Measurements from ENCODE around the gene TBC1D9B. TPM values are rescaled to one million over a fixed set of nuclear protein-coding genes. Genes with fewer than 3 reads are reported as not detected.

The TBC1D9B gene
- total RNA-seq, 1 experiment from 2014 or later: 127 TPM

DNA sequence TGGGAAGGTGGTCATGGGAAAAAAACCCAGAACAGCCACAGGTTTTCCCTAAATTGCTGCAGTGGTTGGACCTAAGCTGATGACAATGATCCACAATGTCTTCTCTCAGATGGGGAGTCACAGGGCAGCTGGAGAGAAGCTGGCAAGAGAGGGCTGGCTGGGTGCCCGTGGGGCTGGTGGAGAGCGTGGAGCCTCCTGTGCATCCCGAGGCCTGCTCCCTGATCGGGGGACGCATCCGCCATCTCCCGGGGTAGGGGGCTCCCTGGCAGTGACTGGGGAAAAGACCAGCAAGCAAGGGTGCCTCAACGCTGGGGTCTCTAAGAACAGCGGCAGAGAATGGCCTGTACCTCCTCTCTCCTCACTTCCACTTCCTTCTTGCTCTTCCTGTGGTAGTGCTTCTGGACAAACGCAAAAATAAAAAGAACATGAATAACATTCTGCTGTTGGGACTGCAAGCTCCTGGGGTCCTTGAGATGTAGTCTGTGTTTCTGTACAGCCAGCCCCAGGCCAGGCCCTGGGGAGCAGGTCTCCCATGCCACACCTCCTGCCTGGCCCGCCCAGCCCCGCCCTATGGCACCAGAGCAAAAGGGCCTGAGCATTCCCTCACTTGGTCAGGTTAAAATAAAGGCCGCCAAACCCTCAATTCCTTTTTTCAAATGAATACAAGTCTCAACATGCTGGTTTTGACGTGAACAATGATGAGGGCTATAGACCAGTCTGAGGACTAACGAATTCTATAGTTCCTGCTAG is 42.0 kb downstream of the TBC1D9B start:
- Histone ChIP-seq H3K79me2 (ENCODE audit: insufficient read depth, low read length) (no peaks in the 10 kb centered on the region), H4K20me1 (ENCODE audit: insufficient read depth) (no peaks in the 10 kb centered on the region), H3K4me2 (ENCODE audit: low read length) (no peak overlapping the region), H3K9me2 (ENCODE audit: insufficient read depth) (no peaks in the 10 kb centered on the region), H3K27ac (ENCODE audit: low read depth, low read length) (no peak overlapping the region), H3K9me3 (ENCODE audit: control insufficient read depth in 1 of 2, insufficient read depth in 1 of 2, low read depth in 1 of 2, low read length in 2 of 2) (no peaks in the 10 kb centered on the region), H3K27me3 (ENCODE audit: insufficient read depth, low read length) (no peaks in the 10 kb centered on the region), H3K9ac (ENCODE audit: low read length) (no peak overlapping the region), H2AFZ (ENCODE audit: low read depth, low read length, poor library complexity, severe bottlenecking) (no peak overlapping the region), H3K36me3 (ENCODE audit: control insufficient read depth in 1 of 2, insufficient read depth in 2 of 2, low read length in 2 of 2) (peaks cover 15 to 25% of the 10 kb centered on the region in 2 experiments), H3K4me3 (replicated peaks in 1 of 2; ENCODE audit: low read depth in 1 of 2, low read length in 2 of 2) (no peak overlapping the region), H3K4me1 (ENCODE audit: control insufficient read depth in 1 of 2, insufficient read depth in 2 of 2, low read length in 2 of 2) (no peaks in the 10 kb centered on the region)
- no TSS peak for BruUV-seq (replicated peaks)
- ChIA-PET POLR2A (no interaction called here), RAD21 (ENCODE audit: low non-redundant PET in 1 of 2, low total read pairs in 2 of 2, uncharacterized antibody in 2 of 2, unreplicated experiment in 2 of 2) (no interaction called here), CTCF (no interaction called here)
- intact Hi-C loops (cut with micrococcal nuclease): no loop called here
- TF ChIP-seq, protein P1, sequence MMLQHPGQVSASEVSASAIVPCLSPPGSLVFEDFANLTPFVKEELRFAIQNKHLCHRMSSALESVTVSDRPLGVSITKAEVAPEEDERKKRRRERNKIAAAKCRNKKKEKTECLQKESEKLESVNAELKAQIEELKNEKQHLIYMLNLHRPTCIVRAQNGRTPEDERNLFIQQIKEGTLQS (IDR thresholded peaks at IDR 0.05): no peak
- no peak for TF ChIP-seq ZNF274 (IDR thresholded peaks at IDR 0.05; ENCODE audit: low read depth, low read length)
- TF ChIP-seq, protein P2, sequence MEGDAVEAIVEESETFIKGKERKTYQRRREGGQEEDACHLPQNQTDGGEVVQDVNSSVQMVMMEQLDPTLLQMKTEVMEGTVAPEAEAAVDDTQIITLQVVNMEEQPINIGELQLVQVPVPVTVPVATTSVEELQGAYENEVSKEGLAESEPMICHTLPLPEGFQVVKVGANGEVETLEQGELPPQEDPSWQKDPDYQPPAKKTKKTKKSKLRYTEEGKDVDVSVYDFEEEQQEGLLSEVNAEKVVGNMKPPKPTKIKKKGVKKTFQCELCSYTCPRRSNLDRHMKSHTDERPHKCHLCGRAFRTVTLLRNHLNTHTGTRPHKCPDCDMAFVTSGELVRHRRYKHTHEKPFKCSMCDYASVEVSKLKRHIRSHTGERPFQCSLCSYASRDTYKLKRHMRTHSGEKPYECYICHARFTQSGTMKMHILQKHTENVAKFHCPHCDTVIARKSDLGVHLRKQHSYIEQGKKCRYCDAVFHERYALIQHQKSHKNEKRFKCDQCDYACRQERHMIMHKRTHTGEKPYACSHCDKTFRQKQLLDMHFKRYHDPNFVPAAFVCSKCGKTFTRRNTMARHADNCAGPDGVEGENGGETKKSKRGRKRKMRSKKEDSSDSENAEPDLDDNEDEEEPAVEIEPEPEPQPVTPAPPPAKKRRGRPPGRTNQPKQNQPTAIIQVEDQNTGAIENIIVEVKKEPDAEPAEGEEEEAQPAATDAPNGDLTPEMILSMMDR (IDR thresholded peaks at IDR 0.05 in 2 of 3, conservative IDR thresholded peaks at IDR 0.05 in 1 of 3; ENCODE audit: borderline replicate concordance in 1 of 3, insufficient read depth in 1 of 3, low read depth in 2 of 3, low read length in 2 of 3): no peak
- TF ChIP-seq SP1 (IDR thresholded peaks at IDR 0.05; ENCODE audit: low read depth): no peak
- TF ChIP-seq FOSL1 (IDR thresholded peaks at IDR 0.05; ENCODE audit: low read depth): no peak
- no peak for TF ChIP-seq EZH2phosphoT487 (IDR thresholded peaks at IDR 0.05; ENCODE audit: borderline replicate concordance)
- TF ChIP-seq ELF1 (IDR thresholded peaks at IDR 0.05; ENCODE audit: borderline replicate concordance, low read depth): no peak
- TF ChIP-seq SRF (IDR thresholded peaks at IDR 0.05; ENCODE audit: low read depth): no peak
- DNase-seq (ENCODE audit: low read depth, low spot score) (no peak), ATAC-seq (no peak)

Data from HCT116 (cell line).